Measurements from ENCODE around the gene JUP.

Gene JUP

DNA sequence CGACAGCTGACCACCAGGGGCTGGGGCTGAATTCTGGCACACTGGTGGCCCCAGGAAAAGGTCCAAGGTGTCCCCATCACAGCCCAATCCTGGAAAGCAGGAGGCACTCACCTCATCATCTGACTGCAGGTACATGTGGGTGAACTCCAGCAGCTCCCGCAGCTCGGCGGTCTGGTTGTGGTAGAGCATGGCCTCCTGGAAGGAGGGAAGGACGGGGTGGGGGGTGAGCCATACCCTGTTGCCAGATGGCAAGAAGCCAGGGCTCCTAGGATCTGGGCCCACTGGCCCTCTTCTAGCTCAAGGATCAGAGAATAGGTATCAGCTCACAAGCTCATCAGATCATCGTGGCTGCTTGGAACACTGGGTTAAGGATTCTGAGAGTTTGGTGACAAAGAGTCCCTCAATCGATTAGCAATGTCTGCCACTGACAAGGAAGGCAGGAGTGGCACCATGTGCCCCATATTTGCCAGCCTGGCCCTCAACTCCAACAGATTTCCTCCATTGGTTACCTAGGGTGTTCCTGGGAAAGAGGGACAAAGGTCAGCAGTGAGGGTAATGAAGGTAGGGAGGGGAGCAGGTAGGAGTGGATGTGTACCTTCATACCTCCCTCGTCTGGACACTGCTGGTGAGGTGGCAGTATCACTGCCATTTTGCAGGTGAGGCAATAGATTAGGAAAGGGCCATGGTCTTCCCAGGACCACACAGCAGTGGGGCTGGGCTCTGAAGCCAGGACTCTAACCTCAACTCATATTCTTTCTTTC, 20.4 kb upstream of the JUP start:
- DNase-seq: no peak

DNA sequence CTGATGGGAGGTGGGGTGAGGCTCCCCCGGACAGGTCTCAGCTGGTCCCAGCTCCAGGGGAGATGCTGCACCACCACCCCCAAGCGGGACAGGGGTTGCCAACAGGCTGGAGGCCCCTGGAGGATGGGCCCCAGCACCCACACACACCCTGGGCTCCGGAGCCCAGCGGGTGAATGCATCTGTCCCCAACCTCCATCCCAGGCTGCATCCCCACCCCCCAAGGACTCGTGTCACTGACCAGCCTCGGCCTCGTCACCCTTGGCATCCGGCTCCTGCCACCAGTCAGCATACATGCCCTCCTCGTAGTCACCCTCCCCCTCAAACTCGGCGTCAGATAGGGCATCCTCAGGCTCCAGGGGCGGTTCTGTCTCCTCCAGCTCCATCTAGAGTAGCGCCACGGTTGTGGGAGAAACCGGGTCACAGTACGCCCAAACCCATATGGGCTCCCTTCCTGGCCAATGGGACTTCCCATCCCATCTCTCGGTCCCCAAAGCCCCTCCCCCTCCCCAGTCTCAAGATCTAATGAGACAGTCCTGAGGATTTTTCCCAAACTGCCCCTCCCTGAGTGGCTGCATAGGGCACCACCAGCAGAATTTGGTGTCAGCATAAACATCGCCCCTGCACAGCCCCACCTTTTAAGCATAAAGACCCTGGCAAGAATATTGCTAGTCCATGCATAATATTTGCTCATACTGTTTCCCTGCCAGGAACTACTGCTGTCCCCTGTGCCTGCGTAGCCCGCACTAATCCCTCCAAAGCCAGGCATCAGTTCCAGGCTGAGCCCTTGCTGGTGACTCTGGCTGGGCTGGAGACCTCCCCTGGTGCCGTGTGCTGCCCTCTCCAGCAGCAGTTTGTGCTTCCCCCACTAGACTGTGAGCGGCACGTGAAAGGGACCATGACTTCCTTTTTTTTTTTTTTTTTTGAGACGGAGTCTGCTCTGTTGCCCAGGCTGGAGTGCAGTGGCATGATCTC, 16.8 kb upstream of the JUP start:
- DNase-seq: peak; percentile 39

DNA sequence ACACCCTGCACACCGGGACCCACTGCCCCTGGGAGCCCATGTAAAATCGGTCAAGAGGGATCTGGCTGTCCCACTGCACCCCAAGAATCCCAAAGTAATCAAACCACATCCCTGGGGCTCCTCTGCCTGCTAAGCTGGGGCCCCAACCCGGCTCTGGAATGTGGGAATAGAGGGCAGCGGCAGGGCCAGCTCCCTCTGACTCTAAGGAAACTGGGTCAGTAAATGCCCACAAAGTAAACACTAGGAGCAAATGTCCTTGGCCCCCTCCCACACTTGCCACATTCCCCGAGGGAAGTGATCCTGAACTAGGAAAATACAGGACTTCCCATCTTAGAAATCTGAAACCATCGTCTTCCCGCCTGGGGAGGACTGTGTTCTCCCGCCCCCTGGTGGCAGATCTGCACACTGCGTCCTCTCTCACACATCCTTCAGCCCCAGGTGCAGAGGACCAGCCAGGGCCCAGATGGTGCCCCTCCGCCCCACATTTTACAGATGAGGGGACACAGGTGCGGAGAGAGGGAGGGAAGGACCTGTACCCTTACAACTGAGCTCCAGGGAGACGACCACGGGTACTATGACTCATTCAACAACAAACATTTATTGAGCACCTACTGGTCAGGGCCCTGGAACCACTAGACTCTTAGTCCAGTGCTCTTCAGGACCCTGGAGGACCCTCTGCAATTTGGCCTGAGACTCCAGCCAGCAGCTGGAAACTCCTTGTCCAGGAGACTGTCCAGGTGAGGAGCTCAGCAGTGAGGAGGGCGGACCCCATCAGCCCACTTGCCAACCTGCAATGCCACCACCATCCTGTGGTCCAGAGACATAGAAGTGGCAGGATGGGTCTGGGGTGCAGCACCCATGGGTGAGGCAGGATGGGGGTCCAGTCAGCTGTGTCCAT, 15.1 kb upstream of the JUP start:
- peak; percentile 63 for DNase-seq

DNA sequence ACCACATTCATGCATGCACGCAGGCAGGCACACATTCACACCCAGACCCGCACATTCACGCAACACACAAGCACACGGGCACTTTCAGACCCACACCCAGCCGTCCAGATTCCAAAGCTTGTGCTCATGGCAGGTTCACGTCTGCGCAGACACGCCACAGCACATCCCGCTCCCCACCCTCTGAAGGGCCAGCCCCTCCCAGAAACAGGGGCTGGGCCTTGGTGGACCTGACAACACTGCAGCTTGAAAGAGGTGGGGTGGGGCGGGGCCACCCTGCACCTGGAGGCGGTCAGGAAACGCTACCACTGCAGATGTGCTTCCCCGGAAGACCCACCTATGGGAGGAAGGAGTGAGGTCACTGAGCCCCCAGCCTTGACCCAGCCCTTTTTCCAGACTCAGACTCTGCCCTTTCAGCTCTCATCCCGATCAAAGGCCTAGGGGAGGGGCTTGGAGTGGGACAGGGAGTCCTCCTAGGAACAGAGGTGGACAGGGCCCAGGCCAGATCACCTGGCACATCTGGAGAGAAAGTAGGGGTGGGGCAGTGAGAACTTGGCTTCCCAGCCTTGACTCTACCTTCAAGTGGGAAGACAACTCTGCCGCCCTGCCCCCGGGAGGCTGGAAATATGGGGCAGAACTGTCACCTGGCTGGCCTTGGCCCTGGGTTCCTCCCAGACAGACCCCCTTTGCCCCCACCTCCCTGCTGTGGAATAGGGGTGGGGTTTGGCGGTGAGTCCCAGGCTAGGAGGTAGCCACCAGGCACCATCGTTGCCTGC, 14.3 kb upstream of the JUP start:
- DNase-seq: no peak

DNA sequence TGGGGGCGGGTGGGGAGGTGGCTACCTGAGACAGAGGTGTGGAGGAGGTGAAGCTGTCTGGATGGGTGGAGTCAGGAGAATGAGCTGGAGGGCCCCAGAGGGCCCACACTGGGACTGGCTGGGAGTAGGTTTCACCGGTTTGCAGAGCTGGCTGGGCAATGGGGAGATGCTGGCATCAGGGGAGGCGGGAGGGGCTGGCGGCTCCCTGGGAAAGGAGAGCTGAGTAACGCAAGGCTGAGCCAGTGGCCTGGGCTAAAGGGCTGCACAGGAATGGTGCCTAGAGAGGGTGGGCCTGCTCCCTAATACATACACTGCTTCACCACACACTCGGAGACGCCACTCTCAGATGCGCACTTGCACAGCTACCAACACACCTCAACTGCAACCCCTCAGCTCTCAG, 12.9 kb upstream of the JUP start:
- DNase-seq: no peak

DNA sequence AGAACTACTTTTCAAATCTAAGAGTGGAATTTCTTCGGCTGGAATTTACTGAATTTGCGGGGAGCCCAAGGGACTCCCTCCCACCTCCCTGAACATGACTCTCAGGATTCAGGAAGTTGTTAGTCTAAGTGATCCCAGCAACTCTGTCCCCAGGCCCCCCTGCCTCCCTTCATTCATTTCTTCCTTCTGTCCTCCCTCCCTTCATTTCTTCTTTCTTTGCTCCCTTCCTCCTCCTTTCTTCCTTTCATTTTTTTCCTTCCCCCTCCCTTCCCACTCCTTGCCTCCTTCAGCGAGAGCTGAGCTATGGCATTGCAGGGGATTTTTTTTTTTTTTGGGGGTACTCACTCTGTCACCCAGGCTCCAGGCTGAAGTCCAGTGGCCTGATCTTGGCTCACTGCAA, 10.9 kb upstream of the JUP start:
- DNase-seq: no peak

DNA sequence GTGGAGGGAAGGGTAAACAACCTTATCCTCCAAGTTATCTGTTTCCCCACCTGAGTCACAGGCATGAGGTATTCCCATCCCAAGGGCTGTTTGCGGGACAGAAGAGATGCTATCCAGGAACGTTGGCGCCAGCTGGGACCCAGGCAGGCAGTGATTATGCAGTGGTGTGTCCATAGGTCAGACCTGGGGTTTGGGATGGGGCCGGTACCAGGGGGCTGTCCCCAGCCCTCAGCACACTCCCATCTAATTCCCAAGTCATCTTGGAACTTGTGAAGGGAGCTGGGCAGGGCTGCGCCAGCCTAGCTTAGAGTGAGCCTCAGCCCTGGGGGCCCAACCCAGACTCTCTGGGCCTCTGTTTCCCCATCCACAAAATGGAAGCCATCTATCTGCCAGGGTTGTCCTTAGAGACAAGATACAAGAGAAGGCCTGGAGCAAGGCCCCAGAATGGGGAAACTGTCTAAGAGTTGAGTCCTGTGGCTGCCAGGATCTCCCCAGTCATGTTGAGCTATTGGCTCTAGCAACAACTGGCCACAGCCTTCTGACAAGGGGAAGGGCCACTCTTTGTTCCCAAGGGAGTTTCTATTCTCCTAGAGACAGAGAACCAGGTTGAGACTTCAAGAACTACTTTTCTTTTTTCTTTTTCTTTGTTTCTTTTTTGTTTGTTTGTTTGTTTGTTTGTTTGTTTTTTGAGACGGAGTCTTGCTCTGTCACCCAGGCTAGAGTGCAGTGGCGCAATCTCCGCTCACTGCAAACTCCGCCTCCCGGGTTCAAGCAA, 9.8 kb upstream of the JUP start:
- DNase-seq: peak; percentile 59

DNA sequence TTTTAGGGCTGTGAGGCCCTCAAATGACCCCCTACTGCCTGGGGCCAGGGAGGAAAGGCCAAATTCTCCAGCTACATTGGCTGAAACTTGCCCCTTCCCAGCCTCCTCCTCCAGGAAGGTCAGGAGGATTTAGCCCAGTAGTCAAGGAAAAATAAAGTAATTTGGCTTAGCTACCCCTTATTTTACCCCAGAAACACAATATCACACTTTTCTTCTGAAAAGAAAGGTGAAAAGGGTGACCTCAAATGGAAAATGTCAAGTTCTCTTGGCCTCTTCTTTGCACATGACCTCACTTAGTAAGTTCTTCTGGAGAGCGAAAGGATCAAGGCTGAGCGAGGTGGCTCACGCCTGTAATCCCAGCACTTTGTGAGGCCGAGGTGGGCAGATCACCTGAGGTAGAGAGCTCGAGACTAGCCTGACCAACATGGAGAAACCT, 8.0 kb upstream of the JUP start:
- DNase-seq: no peak

DNA sequence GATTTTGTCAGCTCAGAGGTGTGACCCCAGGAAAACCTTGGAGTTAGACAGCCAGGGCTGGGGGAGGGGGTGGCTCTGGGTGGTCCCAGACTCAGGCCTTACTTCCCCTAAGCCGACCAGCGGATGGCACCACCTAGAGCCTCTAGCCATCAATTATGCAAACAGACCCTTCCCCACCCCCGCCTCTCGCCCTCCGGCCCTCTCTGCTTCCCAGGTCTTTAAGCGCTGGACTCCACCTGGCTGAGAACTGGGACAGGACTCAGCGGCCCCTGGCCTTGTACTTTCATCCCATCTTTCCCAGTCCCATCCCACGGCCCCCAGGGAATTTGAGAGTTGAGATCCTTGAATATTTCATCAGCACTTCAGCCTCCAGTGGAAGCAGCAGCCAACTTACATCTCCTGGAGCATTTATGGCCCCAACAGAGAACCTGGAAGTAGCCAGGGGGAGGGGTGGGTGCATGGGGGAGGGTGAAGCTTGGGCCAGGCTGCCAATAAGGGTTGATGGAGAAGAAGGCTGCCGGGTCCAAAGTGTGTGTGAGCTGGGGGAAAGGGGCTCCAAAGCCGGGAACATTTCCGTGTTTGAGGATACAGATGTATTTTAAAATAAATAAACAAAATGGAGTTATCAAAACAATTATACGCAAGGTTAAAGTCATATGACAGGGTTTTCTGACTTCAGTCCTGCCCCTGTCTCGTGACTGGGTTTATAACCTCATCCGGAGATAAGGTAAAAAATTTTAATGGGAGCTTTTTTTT, 7.5 kb upstream of the JUP start:
- no peak for DNase-seq

DNA sequence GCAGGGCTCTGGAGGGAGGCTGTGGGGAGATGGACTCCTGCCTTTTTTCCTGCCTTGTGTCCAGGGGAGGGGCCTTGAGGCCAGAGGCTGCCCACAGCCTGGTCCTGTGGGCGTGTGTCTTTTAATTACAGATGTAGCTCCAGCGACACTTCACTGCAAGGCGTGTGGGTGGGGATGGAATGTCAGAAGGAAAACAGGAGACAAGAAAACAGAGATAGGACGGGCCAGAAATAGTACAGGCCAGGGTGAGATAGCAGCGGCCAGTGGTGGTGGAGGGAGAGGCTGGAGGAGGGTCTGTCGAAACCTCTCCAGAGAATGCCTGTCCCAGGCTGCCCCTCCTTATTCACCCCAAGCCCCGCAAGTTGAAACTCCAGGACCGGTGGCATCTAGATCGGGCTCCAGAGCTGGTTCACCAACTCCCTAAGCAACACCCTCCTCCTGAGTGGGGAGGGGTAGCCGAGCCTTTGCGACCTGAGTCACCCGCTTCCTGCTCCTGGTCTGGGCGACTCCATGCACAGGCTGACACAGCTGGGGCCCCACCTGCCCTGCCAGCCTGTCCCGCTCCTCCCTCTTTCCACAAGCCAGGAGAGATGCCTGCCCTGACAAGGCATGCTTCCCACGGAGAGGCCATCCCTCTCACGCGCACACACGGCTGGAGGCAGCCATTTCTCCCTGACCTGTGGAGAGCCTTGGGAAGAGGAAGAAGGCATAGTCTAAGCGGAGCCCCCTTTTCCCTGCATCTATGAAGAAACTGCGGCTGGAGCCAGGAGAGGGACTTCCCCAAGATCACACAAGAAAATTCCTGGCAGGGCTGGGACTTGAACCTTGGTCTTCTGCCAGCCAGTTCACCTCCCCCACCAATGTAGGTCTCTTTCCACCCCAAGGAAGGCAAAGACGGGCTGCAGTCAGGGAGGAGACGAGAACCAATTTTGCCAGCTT, 6.6 kb upstream of the JUP start:
- no peak for DNase-seq

DNA sequence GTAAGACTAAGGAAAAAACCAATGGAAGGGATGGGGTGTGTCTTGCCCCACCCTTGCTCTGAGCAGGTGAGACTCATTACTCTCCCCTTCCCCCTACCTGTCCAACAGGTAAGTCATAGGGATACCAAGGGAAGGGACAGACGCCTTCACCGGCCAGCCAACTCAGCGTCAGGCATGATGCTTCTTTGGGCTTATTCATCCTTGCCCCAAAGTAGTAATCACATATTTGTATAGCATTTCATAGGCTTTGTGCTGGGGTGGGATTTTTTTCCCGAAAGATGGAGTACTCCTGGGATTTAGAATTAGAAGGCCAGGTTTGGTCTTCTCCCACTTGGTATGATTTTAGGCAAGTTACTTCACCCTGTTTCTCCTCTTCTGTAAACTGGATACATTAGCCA, 509 bp upstream of the JUP start:
- no peak for DNase-seq

DNA sequence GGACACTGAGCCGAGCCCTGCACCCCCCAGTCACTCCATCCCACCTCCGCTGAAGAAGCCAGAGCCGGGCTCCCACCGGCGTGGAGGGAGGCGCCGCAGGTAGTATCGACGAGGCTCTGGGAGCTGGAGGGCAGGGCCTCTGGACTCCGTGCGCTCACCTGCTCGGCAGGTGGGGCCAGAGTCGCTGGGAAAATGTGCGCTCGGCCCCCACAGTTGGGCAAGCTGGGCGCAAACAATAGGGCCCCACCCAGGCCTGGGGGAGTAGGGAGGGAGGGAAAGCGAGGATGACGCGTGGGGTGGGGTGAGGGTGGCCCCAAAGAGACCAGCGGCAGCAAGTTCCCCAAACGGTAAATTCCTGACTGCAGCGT, 668 bp downstream of the JUP start:
- peak; percentile 52 for DNase-seq

DNA sequence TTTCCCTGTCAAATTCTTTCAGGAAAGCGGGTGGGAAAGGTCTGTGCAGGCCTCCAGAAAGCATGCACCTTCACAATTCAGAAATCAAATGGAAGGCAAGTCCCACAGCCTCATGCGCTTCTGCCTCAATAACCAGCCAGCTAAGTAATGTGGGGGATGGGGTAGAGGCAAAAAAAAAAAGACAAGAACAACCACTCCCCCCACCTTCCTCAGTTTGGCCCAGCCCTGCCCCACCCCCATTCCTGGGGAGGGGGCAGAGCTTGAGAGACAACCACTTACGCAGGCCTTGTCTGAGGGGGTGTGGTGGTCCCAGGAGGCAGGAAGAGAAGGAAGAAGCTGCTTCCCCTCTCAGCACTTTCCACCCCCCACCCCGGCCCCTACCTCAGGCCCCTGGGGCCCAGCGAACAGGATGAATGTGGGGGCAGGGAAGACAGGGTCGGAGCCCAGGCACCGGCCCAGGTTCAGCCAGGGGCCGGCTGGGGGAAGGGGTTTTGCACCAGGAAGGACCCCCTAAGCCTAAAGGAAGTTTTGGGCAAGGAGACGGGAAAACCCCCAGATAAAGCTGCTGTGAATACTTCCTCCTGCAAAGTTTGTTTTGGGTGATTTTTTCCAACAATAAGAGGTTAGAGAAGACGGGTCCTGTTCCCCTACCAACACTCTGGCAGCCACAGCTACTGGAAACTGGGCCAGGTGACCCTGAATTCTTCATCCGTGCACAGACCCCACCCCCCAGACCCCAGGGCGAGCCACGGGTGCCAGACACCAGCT, 1.2 kb downstream of the JUP start:
- peak; percentile 32 for DNase-seq

DNA sequence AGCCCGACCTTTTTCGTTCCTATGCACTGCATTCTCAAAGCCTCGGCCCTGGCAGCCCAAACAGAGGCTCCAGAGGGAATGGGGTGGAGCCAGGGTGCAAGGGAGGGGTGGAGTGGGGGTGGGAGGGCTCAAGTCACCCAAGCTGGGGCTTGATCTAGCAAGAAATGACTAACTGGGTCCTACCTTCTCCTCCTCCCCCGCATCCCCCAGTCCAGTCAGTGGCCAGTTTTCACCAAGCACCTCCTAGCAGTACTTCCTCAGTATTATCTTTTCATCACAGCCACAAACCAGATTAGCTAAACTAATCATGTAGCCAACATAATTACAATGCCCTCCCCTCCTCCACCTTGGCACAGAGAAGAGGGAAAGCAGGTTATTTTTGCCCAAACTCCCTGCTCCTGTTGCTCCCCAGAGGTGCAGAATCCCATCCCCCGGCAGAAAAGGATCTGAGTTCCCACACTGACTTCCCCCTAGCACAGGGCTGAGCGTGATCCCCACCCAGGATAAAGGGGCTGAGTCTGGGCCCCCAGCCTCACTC, 2.2 kb downstream of the JUP start:
- DNase-seq: peak; percentile 84

DNA sequence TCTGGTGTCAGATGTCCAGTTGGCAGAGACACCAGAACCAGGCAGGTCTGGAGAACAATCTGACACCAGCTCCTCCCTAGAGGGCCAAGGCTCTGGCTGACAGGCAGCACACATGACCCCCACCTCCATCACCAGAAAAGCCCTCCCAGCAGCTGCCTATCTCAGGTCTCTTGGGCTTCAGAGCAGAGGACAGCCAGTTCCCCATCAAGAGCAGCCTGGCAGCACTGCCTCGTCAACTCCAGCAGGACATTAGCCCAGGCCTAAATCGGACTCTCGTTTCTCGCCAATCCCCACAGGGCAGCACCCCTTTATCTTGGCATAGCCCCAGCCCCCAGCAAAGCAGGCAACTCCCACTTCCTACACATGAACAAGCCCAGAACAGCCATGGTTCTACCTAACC, 4.4 kb downstream of the JUP start:
- DNase-seq: no peak

DNA sequence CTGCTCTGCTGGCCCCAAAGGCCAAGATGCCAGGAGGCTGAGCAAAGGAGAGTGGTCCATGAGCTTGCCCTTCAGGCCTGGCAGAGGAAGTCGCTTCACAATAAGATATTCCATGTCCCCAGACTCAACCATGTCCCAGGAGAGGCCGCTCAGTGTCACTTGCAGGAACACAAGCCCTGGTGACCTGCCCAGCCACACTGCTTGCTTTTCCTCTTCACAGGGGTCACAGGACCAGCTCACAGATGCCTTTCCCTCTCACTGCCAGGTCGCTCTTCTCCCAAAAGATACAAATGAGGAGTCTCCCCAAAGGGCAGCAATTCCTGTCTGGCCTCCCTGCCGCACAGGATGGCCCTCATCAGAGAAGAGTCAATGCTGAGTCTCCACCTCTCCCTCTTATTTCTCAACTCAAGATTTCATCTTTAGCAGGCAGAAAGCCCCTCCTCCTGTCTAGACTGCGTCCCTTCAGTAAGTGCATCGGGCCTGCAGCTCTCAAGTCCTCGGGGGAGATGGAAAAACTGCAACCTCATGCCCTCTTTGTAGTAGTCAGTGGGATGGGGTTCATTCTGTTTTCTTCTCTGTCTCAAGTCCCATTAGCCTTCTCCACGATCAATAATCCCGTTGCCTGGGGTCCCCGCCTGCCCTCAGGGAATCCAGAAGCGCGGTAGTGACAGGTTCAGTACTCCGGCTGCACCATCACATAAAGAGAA, 5.0 kb downstream of the JUP start:
- no peak for DNase-seq

DNA sequence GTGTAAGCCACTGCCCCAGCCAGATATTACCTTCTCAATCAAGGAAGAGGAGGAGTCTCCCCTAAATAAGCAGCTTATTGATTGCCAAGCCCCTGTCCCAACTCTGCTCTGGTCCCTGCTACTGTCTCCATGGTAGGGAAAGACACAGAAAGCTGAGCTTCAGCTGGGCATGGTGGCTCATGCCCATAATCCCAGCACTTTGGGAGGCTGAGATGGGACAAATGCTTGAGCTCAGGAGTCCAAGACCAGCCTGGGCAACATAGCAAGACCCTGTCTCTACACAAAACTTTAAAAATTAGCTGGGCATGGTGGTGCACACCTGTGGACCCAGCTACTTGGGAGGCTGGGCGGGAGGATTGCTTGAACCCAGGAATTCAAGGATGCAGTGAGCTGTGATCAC, 6.6 kb downstream of the JUP start:
- no peak for DNase-seq
